Type B pancreatic cell (in vitro differentiated cells): Measurements from ENCODE around the gene ZNF529. TPM values are rescaled to one million over a fixed set of nuclear protein-coding genes. Genes with fewer than 3 reads are reported as not detected.
"Not testable (repeated sequence)": the region's sequence is repeated elsewhere in the genome, so short reads cannot be mapped to it uniquely, and the experiment has no call there.

Source experiments
- DNase-seq: peaks from one replicate; pipeline ENCODE4 v3.0.0; 2021; ENCODE audit warnings: mixed read lengths; ENCODE audit not compliant: unreplicated experiment; ENCODE audit errors: extremely low spot score
- H3K27ac Mint-ChIP-seq: 2 replicates; pipeline ENCODE4 v1.8.0; 2021; ENCODE audit warnings: mild to moderate bottlenecking, mixed read lengths
- H3K27me3 Mint-ChIP-seq: 2 replicates; pipeline ENCODE4 v1.8.0; 2021; ENCODE audit warnings: mixed read lengths
- H3K36me3 Mint-ChIP-seq: 2 replicates; pipeline ENCODE4 v1.8.0; 2021; ENCODE audit warnings: mixed read lengths
- H3K4me1 Mint-ChIP-seq: one replicate; pipeline ENCODE4 v1.8.0; 2021; ENCODE audit warnings: mixed read lengths; ENCODE audit not compliant: unreplicated experiment
- H3K4me3 Mint-ChIP-seq: 2 replicates; pipeline ENCODE4 v1.8.0; 2021; ENCODE audit warnings: mild to moderate bottlenecking, mixed read lengths
- H3K9me3 Mint-ChIP-seq: 2 replicates; pipeline ENCODE4 v1.8.0; 2021; ENCODE audit warnings: mixed read lengths
- long read RNA-seq: library from polyadenylated mRNA; unstranded; transcript quantifications from one replicate; pipeline ENCODE4 v2.0.0, GENCODE V29; 2020
- total RNA-seq: library from RNA; stranded (reverse); gene quantifications from 2 replicates; pipeline ENCODE4 v1.2.1, GENCODE V29; 2021; ENCODE audit warnings: low replicate concordance
- TF ChIP-seq, protein P1 (sequence below): fragments of 200-600 bp; sonication (generic); conservative IDR thresholded peaks from 2 replicates; pipeline ENCODE4 v1.5.0; 2021; ENCODE audit warnings: antibody characterized with exemption, mild to moderate bottlenecking

ZNF529 gene
- 19.3 and 23.9 TPM in 2 replicates for total RNA-seq
- long read RNA-seq, full-length matches to known transcripts, result 2 of 15 reads
- long read RNA-seq, partial matches to known transcripts, result 3 of 15 reads
- long read RNA-seq, other reads (novel, unspliced or antisense), result 10 of 15 reads

DNA sequence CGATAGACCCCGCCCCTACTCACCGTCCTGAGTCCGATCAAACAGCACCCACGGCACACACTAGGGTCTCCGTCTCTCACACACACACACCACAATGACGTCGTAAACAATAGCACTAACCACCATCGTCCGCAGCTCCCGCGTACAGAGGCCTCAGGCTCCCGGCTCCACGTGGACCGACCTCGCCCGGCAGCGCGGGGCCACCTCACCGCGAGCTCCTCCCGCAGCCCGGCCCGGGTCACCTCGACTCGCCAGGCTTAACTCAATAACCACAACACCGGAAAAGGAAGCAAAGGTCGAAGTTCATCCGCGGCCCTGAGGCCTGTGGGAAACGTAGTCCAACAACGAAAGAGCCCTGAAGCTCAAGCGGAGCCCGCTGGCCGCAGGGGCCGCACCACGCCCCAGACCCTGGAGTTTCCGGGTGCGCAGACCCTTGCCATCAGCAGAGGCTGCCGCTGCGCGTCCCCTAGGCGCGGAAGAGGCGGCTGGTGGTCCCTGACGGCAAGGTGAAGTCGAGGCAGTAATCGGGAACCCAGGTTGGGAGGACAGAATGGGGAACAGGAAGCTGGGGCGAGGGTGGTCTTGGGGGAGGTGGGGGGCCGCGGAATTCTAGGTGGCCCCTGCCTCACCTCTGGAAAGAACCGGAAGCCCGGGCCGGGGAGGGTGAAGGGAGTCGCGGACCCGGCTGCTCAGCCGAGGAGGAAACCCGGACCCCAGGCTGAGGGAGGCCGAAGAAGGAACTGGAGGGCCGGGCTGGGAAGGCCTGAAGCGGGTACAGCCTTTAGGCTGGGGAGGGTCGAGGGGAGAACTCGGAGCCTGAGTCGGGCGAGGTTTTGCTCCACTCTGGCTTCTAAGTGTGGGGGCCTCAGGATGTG is at the start of gene ZNF529:
TSS of gene ZNF529 (minus strand) at position 273 of the 875 bp plus-strand sequence. CDS start 946 bp downstream, outside the sequence.
- H3K27ac Mint-ChIP-seq, result peak within 1 kb of the TSS; percentile 99
- H3K4me3 Mint-ChIP-seq, result peak within 1 kb of the TSS; percentile 99
- peaks cover 56% of the 10 kb centered on the region for H3K36me3 Mint-ChIP-seq
- TF ChIP-seq, protein P1, sequence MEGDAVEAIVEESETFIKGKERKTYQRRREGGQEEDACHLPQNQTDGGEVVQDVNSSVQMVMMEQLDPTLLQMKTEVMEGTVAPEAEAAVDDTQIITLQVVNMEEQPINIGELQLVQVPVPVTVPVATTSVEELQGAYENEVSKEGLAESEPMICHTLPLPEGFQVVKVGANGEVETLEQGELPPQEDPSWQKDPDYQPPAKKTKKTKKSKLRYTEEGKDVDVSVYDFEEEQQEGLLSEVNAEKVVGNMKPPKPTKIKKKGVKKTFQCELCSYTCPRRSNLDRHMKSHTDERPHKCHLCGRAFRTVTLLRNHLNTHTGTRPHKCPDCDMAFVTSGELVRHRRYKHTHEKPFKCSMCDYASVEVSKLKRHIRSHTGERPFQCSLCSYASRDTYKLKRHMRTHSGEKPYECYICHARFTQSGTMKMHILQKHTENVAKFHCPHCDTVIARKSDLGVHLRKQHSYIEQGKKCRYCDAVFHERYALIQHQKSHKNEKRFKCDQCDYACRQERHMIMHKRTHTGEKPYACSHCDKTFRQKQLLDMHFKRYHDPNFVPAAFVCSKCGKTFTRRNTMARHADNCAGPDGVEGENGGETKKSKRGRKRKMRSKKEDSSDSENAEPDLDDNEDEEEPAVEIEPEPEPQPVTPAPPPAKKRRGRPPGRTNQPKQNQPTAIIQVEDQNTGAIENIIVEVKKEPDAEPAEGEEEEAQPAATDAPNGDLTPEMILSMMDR, result peak; percentile 28
- H3K9me3 Mint-ChIP-seq, result peaks cover 3% of the 10 kb centered on the region
- peaks cover 17% of the 10 kb centered on the region for H3K4me1 Mint-ChIP-seq
- no peaks in the 10 kb centered on the region for H3K27me3 Mint-ChIP-seq
- peak; percentile 93 for DNase-seq

DNA sequence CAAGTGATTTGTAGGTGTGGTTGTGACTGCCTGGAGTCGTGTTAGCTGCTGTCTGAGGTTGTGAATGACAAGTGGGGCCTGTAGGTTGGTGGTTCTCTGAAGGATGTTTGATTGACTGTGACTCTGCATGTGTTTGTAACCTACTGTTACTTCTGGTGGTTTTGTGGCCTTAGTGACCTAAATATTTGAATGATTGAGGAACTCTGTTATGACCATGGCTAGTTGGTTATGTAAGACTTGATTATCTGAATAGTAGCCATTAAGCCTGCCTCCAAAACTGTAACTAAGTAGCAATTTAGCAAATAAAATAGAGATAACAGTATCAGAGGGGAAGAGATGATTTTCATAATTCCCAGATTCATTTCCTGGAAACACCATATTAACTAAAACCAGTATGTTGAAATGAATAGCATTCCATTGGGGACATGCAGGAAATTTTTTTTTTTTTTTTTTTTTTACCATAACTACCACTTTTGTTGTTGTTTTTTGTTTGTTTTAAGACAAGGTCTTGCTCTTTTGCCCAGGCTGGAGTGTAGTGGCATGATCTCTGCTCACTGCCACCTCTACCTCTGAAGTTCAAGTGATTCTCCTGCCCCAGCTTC is 32.9 kb upstream of the ZNF529 start:
- TF ChIP-seq, protein P1, result no peak
- no peak for DNase-seq
- Mint-ChIP-seq H3K4me1 (peaks cover 19% of the 10 kb centered on the region), H3K9me3 (no peaks in the 10 kb centered on the region), H3K27ac (peak overlapping the region; percentile 81), H3K27me3 (no peaks in the 10 kb centered on the region), H3K36me3 (peaks cover 33% of the 10 kb centered on the region), H3K4me3 (peak overlapping the region; percentile 94)

DNA sequence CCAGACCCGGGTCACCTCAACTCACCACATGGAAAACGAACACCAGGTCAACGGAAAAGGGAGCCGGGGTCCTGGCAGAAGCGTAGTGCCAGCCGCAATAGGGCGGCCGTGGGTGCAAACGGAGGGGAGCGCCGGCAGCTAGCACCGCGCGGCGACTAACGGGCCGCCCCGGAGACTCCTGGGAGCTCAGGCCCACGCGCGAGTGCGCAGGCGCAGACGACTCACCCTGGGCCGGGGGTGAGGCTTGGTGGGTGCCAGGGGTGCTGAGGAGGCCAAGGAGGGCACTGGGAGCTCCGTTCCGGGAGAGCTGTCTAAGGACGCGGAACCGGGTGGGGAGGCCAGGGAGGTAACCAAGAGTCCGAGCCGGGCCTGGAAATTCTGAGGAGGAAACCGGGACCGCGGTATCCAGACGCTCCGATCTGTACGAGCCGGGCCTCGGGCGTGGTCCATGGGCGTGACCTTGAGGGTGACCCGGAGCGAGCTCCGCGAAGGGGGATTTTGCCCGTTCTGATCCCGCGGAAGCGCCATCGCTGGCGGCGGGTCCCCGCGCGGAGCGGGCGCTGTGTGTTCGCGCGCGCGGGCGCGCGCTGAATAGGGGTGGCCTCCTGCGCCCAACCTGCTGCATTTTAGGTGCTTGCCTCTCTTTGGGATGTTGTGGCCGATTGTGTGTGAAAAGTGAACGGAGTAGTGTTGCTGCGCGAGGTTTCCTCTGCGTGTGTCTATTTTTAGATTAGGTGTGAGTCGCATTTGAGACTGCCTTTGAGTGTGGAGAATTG is 32.2 kb upstream of the ZNF529 start, which contains the start of gene ZNF382:
TSS of gene ZNF382 (plus strand) at position 213 of the 776 bp plus-strand sequence. CDS start 4,602 bp downstream, outside the sequence.
- H3K4me3 Mint-ChIP-seq, result peak within 1 kb of the TSS; percentile 94
- H3K27me3 Mint-ChIP-seq, result no peaks in the 10 kb centered on the region
- no peaks in the 10 kb centered on the region for H3K9me3 Mint-ChIP-seq
- peak; percentile 88 for DNase-seq
- H3K27ac Mint-ChIP-seq, result peak within 1 kb of the TSS; percentile 81
- TF ChIP-seq, protein P1, result no peak
- peaks cover 19% of the 10 kb centered on the region for H3K4me1 Mint-ChIP-seq
- peaks cover 29% of the 10 kb centered on the region for H3K36me3 Mint-ChIP-seq

DNA sequence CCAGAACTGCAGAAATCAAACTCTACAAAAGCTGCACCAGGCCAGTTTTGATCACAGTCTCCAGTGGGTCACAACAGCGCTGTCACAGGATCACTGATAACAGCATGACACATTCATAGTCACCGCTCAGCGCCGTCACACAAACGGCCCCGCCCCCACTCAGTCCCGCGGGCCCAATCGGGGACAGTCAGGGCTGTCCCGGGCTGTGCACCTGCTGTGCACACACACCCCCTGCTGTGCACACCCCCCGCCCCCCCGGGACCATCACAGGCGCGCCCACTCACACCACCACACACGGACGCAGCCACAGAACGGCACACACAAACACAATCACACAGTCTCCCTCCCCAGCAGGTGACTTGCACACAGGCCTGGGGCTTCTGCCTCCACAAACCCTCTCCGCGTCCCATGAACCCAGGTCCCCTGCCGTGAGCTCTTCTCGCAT is 31.6 kb upstream of the ZNF529 start:
- Mint-ChIP-seq H3K27ac (peak overlapping the region; percentile 81), H3K4me3 (peak overlapping the region; percentile 94), H3K9me3 (no peaks in the 10 kb centered on the region), H3K27me3 (no peaks in the 10 kb centered on the region), H3K36me3 (peaks cover 29% of the 10 kb centered on the region), H3K4me1 (peaks cover 19% of the 10 kb centered on the region)
- TF ChIP-seq, protein P1, result no peak
- peak; percentile 71 for DNase-seq

DNA sequence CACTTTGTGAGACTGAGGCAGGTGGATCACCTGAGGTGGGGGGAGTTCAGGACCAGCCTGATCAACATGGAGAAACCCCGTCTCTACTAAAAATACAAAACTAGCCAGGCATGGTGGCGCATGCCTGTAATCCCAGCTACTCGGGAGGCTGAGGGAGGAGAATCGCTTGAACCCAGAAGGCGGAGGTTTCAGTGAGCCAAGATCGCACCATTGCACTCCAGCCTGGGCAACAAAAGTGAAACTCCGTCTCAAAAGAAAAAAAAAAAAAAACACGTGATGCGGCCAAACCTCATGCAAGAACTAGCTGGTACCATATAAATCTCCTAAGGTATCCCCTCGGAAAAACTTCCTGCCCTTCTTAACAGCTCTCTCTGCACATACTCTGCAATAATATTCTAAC is 29.6 kb upstream of the ZNF529 start:
- peaks cover 19% of the 10 kb centered on the region for H3K4me1 Mint-ChIP-seq
- H3K36me3 Mint-ChIP-seq, result peaks cover 11% of the 10 kb centered on the region
- not testable (repeated sequence) for DNase-seq, H3K4me3 Mint-ChIP-seq, H3K9me3 Mint-ChIP-seq, H3K27me3 Mint-ChIP-seq, H3K27ac Mint-ChIP-seq
